Dendritic cell treated with granulocyte-macrophage colony-stimulating factor and Interleukin-4, amounts not matched to agents 40 ng/mL and 50 ng/mL, for 4 days (primary cell): ENCODE results near the gene GPR146.
"Not testable (repeated sequence)": the region's sequence is repeated elsewhere in the genome, so short reads cannot be mapped to it uniquely, and the experiment has no call there.

ENCODE experiments used
- H3K27ac Mint-ChIP-seq: one replicate; pipeline ENCODE4 v1.8.0; 2022; ENCODE audit warnings: mild to moderate bottlenecking, mixed read lengths
- H3K27me3 Mint-ChIP-seq: one replicate; pipeline ENCODE4 v1.8.0; 2022; ENCODE audit warnings: mild to moderate bottlenecking, mixed read lengths
- H3K36me3 Mint-ChIP-seq: one replicate; pipeline ENCODE4 v1.8.0; 2022; ENCODE audit warnings: low read depth, mixed read lengths
- H3K4me1 Mint-ChIP-seq: one replicate; pipeline ENCODE4 v1.8.0; 2022; ENCODE audit warnings: low read depth, mixed read lengths
- H3K4me3 Mint-ChIP-seq: one replicate; pipeline ENCODE4 v1.8.0; 2022; ENCODE audit warnings: mild to moderate bottlenecking, moderate library complexity, mixed read lengths
- H3K9me3 Mint-ChIP-seq: one replicate; pipeline ENCODE4 v1.8.0; 2022; ENCODE audit warnings: mixed read lengths
- intact Hi-C: fragments of 100-400 bp; cut with micrococcal nuclease; formaldehyde crosslinking; loops from one replicate; pipeline ENCODE4 v1.15.0; 2022

Gene GPR146

DNA sequence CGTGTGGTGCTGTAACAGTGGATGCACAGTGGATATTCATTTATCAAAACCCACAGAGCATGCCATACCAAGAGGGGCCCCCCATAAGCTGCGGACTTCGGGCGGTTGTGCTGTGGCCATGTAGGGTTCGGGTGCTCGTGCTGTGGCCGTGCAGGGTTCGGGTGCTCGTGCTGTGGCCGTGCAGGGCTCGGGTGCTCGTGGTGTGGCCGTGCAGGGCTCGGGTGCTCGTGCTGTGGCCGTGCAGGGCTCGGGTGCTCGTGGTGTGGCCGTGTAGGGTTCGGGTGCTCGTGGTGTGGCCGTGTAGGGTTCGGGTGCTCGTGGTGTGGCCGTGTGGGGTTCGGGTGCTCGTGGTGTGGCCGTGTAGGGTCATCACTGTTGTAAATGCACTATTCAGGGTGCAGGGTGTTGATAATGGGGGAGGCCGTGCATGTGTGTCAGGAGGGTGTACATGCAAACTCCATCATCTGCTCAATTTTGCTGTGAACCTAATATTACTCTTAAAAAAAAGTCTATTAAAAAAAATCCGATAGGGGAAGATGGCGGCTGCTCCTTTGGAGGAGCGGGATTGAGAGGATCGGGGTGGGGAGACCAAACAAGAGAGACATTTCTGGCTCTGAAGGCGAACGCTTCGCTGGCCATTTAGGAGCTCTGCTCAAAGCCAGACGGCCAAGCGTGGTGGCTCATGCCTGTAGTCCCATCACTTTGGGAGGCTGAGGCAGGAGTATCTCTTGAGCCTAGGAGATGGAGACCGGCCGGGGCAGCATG, 8.0 kb upstream of the GPR146 start:
- H3K36me3 Mint-ChIP-seq, H3K9me3 Mint-ChIP-seq, intact Hi-C loops, H3K4me3 Mint-ChIP-seq, H3K4me1 Mint-ChIP-seq, H3K27ac Mint-ChIP-seq: not testable (repeated sequence)
- peaks cover 17% of the 10 kb centered on the region for H3K27me3 Mint-ChIP-seq

DNA sequence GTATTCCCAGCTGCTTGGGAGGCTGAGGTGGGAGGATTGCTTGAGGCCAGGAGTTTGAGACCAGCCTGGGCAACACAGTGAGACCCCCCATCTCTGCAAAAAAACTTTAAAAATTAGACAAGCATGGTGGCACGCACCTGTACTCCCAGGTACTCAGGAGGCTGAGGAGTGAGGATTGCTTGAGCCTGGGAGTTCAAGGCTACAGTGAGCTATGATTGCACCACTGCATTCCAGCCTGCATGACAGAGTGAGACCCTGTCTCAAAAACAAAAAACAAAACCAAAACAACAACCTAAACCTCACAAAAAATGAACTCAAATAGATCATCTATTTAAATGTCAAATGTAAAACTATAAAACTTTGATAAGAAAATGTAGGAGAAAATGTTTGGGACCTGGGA, 4.1 kb upstream of the GPR146 start:
- H3K9me3 Mint-ChIP-seq, intact Hi-C loops, H3K36me3 Mint-ChIP-seq, H3K4me3 Mint-ChIP-seq, H3K27ac Mint-ChIP-seq: not testable (repeated sequence)
- H3K27me3 Mint-ChIP-seq, result peaks cover 13% of the 10 kb centered on the region
- peaks cover 27% of the 10 kb centered on the region for H3K4me1 Mint-ChIP-seq

DNA sequence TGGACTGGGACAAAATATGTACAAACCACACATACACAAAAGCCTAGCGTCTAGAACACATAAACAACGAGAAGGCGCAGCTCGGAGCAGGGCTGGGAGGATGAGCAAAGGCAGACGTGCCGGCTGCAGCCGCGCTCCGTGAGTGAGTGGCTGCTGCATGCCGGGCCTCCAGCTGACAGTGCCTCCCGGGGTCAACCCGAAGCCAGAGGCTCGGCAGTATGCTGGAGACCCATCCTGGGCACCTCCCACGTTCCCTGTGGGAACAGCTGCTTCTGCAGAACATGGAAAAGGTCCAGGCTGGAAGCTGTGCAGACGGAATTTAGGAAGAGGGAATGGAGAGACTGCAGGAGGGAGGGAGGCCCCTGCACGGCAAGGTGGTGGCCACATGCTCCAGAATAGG, 3.6 kb upstream of the GPR146 start:
- intact Hi-C loops, result no loop called here
- peaks cover 33% of the 10 kb centered on the region for H3K4me1 Mint-ChIP-seq
- peaks cover 19% of the 10 kb centered on the region for H3K27me3 Mint-ChIP-seq
- H3K36me3 Mint-ChIP-seq, result peaks cover 12% of the 10 kb centered on the region
- no peaks in the 10 kb centered on the region for H3K9me3 Mint-ChIP-seq
- no peak overlapping the region for H3K27ac Mint-ChIP-seq
- H3K4me3 Mint-ChIP-seq, result no peak overlapping the region

DNA sequence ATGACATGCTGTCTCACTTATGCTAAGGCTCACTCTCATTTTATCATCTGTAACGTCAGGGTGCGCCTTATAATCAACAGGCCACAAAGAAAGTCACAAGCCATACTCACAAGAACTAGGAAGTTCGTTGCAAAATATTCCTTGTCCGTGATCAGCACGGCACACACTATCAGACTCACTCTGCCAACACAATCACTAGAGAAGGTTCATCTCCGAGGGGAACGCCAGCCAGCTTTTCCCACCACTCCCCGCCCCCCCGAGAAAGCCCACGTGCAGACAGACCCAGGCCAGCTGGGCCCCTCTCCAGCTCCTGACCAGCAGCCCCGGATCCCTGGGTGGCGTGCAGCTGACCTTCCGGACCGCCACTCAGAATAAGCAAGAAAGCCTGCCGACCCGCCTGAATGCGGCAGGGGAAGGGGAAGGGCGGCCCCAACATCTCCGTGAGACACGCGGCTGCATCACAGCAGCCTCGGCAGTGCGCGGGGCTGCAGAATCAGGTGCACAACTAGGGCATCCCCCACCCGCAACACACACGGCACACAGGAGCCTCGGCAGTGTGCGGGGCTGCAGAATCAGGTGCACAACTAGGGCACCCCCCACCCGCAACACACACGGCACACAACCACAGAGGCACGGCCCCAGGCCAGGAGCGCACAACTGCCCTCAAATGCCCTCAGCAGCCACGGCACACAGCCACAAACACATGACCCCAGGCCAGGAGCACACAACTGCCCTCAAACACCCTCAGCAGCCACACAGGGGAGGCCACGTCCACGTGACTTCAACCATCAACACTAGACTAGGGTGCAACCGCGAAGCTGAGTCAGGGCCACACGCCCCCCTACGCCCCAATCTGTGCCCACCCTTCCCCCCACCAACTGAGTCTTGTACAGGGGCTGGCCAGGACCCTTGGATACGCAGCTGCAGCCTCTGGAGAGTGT, 2.5 kb upstream of the GPR146 start:
- no peaks in the 10 kb centered on the region for H3K9me3 Mint-ChIP-seq
- peaks cover 43% of the 10 kb centered on the region for H3K4me1 Mint-ChIP-seq
- H3K36me3 Mint-ChIP-seq, result peaks cover 22% of the 10 kb centered on the region
- intact Hi-C loops, result no loop called here
- peak overlapping the region; percentile 40 for H3K27ac Mint-ChIP-seq
- H3K4me3 Mint-ChIP-seq, result no peak overlapping the region
- peaks cover 27% of the 10 kb centered on the region for H3K27me3 Mint-ChIP-seq

- H3K27ac Mint-ChIP-seq, result no peak overlapping the region
These were observed 1.9 kb upstream of the GPR146 start for GRCh38 chr7:1042492-1042833.

DNA sequence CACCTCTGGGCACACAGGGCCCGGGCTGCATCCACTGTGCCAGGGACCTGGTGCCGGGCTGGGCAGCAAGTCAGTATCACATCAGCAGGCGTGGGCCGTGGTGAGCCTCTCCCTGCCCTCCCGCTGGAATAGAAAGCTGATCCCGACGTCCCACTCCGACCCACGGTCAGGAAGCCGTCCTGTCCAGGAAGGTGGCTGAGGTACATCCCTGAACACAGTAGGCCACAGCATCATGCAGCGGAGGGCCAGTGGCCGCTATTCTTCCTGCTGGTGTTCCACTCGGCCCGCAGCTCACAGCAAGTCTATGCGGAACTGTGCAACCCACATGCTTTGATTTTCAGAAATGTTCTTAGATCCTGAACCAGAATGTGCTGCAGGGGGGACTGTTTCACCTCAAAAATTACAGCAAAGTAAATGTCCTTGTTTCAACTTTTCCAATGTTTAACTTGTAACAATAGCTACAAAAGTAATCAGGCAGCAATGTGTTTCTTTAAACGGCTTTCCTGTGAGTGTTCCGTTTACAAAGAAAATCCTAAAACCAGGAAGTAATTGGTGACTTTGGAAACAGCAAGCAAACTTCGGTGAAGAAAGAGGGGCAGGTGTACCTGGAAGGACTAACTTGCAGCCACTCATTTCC, 676 bp upstream of the GPR146 start:
- Mint-ChIP-seq H3K4me1 (peaks cover 59% of the 10 kb centered on the region), H3K27ac (peak overlapping the region; percentile 88), H3K27me3 (peaks cover 34% of the 10 kb centered on the region), H3K9me3 (no peaks in the 10 kb centered on the region), H3K4me3 (peak overlapping the region; percentile 51), H3K36me3 (peaks cover 22% of the 10 kb centered on the region)
- intact Hi-C loops, result loop anchor here (1.0 kb wide), 1 partner anchor 19 kb away; no protein-coding TSS in a partner anchor

More at GRCh38 chr7:1042492-1042833, 1.9 kb upstream of the GPR146 start:
- H3K4me1 Mint-ChIP-seq, result peaks cover 47% of the 10 kb centered on the region
- intact Hi-C loops, result no loop called here
- H3K4me3 Mint-ChIP-seq, result no peak overlapping the region
- H3K9me3 Mint-ChIP-seq, result no peaks in the 10 kb centered on the region
- H3K36me3 Mint-ChIP-seq, result peaks cover 22% of the 10 kb centered on the region
- peaks cover 31% of the 10 kb centered on the region for H3K27me3 Mint-ChIP-seq

DNA sequence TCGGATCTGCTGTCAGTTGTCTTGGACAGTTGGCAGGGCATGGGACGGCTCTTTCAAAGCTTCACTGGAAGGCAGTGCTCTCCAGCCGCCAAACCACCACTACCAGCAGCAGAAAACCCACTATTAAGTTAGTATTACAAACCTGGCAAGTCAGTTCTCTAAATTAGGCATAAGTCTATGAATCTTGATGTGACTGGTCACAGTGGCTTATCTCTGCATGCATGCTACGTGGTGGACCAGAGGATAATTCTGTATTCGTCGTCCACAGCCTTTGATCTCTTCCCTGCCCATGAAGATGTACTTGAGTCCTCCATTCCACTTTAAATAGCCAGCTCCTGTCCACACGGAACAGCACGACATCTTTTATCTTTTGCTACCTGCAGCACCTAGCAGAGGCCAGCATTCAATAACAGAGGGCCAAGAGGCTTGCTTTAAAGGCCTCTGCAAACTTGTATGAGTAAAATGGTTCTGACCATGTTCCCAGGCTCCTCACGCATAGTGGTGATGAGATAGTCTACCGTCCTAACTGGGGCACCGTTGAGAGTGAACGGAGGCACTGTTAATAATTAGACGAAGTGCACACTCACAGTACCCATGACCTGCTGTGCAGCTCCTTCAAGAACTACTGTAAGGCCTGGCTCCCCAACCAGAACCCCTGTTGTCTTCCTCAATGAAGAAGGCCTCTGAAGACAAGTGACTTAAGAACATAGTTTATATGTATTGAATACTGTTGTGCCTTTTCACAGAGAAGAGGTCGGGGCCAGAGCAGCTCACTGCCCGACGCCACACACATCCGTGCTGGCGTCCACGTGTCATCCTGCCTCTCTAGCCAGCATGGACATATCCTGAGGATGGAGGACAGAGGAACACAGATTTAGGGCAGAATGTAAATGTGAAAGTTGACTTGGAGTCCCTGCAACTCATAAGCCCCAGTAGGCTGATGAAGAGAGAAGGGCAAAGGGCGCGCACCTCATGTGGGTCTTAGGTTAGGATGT, 1.0 kb downstream of the GPR146 start:
- Mint-ChIP-seq H3K4me1 (peaks cover 76% of the 10 kb centered on the region), H3K27ac (peak overlapping the region; percentile 88), H3K4me3 (peak overlapping the region; percentile 86), H3K9me3 (no peaks in the 10 kb centered on the region), H3K36me3 (peaks cover 28% of the 10 kb centered on the region), H3K27me3 (peaks cover 39% of the 10 kb centered on the region)
- intact Hi-C loops, result no loop called here

- H3K4me1 Mint-ChIP-seq, result peaks cover 81% of the 10 kb centered on the region
- peaks cover 41% of the 10 kb centered on the region for H3K36me3 Mint-ChIP-seq
- H3K9me3 Mint-ChIP-seq, result no peaks in the 10 kb centered on the region
- intact Hi-C loops, result no loop called here
- no peak overlapping the region for H3K27ac Mint-ChIP-seq
- H3K4me3 Mint-ChIP-seq, result no peak overlapping the region
- H3K27me3 Mint-ChIP-seq, result peaks cover 37% of the 10 kb centered on the region
These were observed 2.7 kb downstream of the GPR146 start for GRCh38 chr7:1046722-1047679.

DNA sequence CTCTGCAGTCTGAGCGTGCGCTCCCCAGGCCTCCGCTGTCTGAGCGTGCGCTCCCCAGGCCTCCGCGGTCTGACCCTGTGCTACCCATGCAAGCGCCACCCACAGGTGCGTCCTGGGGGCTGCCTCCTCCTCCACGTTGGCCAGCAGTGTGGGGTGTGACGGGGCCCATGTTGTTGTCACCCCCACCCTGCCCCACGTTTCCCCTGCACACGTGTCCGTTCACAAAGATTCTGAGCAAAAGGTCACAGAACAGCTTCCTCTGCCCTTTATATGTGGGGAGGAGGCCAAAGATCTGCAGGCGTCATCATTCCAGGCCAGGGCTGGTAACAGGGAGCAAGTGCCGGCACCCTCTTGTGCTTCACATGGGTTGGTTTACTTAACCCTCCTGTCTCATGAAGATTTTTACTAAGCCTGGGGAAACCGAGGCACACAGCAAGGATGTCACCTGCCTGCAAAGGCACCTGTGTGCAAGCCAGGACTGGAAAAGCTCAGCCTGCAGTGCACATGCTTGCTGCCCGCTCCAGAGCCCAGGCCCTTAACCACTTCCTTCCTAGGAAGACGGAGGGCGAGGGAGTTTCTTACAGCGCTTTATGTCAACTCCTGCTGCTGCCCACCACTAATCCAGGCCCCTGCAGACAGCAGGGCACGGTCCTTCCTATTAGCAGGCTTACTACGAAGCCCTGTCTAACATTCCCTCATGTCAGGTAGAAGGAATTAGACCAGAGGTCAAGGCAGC, 4.8 kb downstream of the GPR146 start:
- peaks cover 88% of the 10 kb centered on the region for H3K4me1 Mint-ChIP-seq
- H3K9me3 Mint-ChIP-seq, result no peaks in the 10 kb centered on the region
- no peak overlapping the region for H3K4me3 Mint-ChIP-seq
- peaks cover 48% of the 10 kb centered on the region for H3K27me3 Mint-ChIP-seq
- peaks cover 50% of the 10 kb centered on the region for H3K36me3 Mint-ChIP-seq
- peak overlapping the region; percentile 90 for H3K27ac Mint-ChIP-seq
- intact Hi-C loops, result no loop called here

DNA sequence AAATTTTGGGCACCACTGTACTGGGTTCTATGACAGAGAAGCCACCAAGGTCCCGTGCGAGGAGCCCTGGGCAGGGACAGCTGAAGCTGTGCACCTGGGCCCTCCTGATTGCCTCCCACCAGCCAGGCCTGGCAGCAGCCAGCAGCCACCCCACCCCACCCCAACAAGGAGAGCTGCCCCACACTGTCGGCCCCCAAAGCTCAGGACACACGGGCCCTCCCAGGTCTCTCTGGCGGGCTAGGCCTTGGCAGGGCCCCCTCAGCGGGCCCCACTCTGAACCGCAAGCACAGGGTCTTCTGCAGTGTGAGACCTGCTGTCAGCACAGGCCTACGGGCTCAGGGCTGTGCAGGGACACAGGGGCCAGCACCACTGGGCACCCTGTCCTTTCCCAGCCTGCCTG, 5.5 kb downstream of the GPR146 start:
- intact Hi-C loops, result no loop called here
- H3K36me3 Mint-ChIP-seq, result peaks cover 54% of the 10 kb centered on the region
- H3K9me3 Mint-ChIP-seq, result no peaks in the 10 kb centered on the region
- H3K27ac Mint-ChIP-seq, result peak overlapping the region; percentile 90
- peaks cover 93% of the 10 kb centered on the region for H3K4me1 Mint-ChIP-seq
- peak overlapping the region; percentile 23 for H3K4me3 Mint-ChIP-seq
- H3K27me3 Mint-ChIP-seq, result peaks cover 54% of the 10 kb centered on the region

DNA sequence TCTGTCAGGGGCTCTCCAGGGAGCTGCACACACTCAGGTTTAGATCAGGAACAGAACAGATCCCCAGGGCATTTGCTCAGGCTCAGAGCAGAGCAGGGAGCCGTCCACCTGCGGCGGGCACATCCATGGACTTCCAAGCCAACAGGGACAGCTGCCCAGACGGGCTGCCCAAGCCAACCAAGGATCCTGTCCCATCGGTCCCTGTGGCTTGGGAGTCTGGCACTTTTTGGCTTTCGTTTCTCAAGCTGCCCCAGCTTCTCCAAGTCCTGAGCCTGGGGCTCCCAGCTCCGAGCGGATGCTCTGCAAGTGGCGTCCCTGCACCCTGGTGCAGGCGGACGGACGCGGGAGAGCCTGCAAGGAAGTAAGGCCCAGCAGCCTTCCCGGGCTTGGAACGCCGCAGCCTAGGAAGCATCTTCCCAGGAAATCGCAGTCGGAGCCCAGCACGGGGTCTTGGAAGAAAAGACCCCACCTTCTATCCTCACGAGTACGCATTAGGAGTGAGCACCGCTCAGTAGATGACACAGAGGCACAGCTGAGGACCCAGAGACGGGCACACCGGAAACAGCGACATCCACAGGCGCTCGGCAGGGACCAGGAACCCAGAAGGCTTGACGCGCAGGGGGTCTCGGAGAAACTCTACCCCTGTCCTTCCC, 6.0 kb downstream of the GPR146 start:
- H3K4me1 Mint-ChIP-seq, result peaks cover 93% of the 10 kb centered on the region
- peak overlapping the region; percentile 23 for H3K4me3 Mint-ChIP-seq
- peak overlapping the region; percentile 90 for H3K27ac Mint-ChIP-seq
- H3K9me3 Mint-ChIP-seq, result no peaks in the 10 kb centered on the region
- peaks cover 57% of the 10 kb centered on the region for H3K27me3 Mint-ChIP-seq
- peaks cover 54% of the 10 kb centered on the region for H3K36me3 Mint-ChIP-seq
- intact Hi-C loops, result no loop called here
